Stimulated activated CD4-positive, alpha-beta T cell treated with anti-CD3 and anti-CD28 coated beads, Interleukin-12 subunit alpha, Interleukin-12 subunit beta, amount 100 ng/mL, for 24 hours (primary cell): Measurements from ENCODE around the gene TOMM40L.

Experiments
- DNase-seq, 2 experiments: peaks; one replicate each; pipeline ENCODE4 v3.0.0-alpha.2; 2020; ENCODE audit warnings: low read depth in 2 of 2

Gene TOMM40L

GRCh38 chr1:161225534-161226319, at the start of gene TOMM40L:
Gene TOMM40L, plus strand, starts transcription at chr1:161226060. Its CDS starts 430 bp downstream, at chr1:161226490.
- peak; percentile 73 to 82 for DNase-seq

GRCh38 chr1:161176468-161177111, 49.3 kb upstream of the TOMM40L start:
- DNase-seq: no peak

- DNase-seq: peak; percentile 93 to 98
Observed at GRCh38 chr1:161177112-161177935, 48.5 kb upstream of the TOMM40L start, which contains the start of gene B4GALT3. Gene B4GALT3, minus strand, starts transcription at chr1:161177507. Its CDS starts 1,447 bp downstream, at chr1:161176060.

- DNase-seq: no peak
Observed at GRCh38 chr1:161177936-161178244, 48.0 kb upstream of the TOMM40L start.

GRCh38 chr1:161179698-161180097, 46.2 kb upstream of the TOMM40L start:
- no peak for DNase-seq

GRCh38 chr1:161180639-161181038, 45.2 kb upstream of the TOMM40L start:
- no peak for DNase-seq

- DNase-seq: peak in 1 of 2 experiments; percentile 53
Observed at GRCh38 chr1:161182214-161182613, 43.6 kb upstream of the TOMM40L start.

- peak in 1 of 2 experiments; percentile 41 for DNase-seq
Observed at GRCh38 chr1:161185282-161185682, 40.6 kb upstream of the TOMM40L start.

- DNase-seq: no peak
Observed at GRCh38 chr1:161185732-161186311, 40.0 kb upstream of the TOMM40L start.

- no peak for DNase-seq
Observed at GRCh38 chr1:161187311-161187710, 38.5 kb upstream of the TOMM40L start.

- DNase-seq: no peak
Observed at GRCh38 chr1:161188381-161188780, 37.5 kb upstream of the TOMM40L start.

GRCh38 chr1:161189036-161189435, 36.8 kb upstream of the TOMM40L start:
- DNase-seq: no peak

- no peak for DNase-seq
Observed at GRCh38 chr1:161190962-161191521, 34.8 kb upstream of the TOMM40L start.

- no peak for DNase-seq
Observed at GRCh38 chr1:161191971-161192370, 33.9 kb upstream of the TOMM40L start.

- DNase-seq: peak in 1 of 2 experiments; percentile 41
Observed at GRCh38 chr1:161192476-161193465, 33.1 kb upstream of the TOMM40L start.

GRCh38 chr1:161193561-161194235, 32.2 kb upstream of the TOMM40L start:
- no peak for DNase-seq

- DNase-seq: no peak
Observed at GRCh38 chr1:161195171-161195570, 30.7 kb upstream of the TOMM40L start.

GRCh38 chr1:161196111-161196510, 29.7 kb upstream of the TOMM40L start:
- no peak for DNase-seq

GRCh38 chr1:161196521-161197451, 29.1 kb upstream of the TOMM40L start:
- no peak for DNase-seq
